ENCODE measurements around the gene THPO.

GRCh38 chr3:184415203-184415490 is 37.1 kb upstream of the THPO start:
- no peak for TF ChIP-seq EZH2 (IDR thresholded peaks at IDR 0.05; ENCODE audit: borderline replicate concordance, low read length)
- TF ChIP-seq CTCF (IDR thresholded peaks at IDR 0.05; ENCODE audit: low read length), result no peak
